GM18951 (cell line): ENCODE measurements around the gene KDM7A.
"Not testable (repeated sequence)": the region's sequence is repeated elsewhere in the genome, so short reads cannot be mapped to it uniquely, and the experiment has no call there.

Experiments used
- POLR2A ChIP-seq: IDR thresholded peaks from 4 replicates; pipeline ENCODE4 v1.6.1; 2011; ENCODE audit warnings: mild to moderate bottlenecking; ENCODE audit not compliant: insufficient read length, insufficient read depth; ENCODE audit errors: extremely low read depth
- in situ Hi-C: fragments of 300-500 bp; cut with MboI; formaldehyde crosslinking; loops from one replicate; pipeline ENCODE4 v1.12.0; 2022; ENCODE audit warnings: low sequenced_read_pairs, mixed read lengths, inconsistent platforms; ENCODE audit not compliant: unreplicated experiment

Gene KDM7A

GRCh38 chr7:140192620-140193019, 15.8 kb upstream of the KDM7A start:
- no peak for TF ChIP-seq POLR2A
- in situ Hi-C loops = no loop called here

GRCh38 chr7:140192176-140192575, 15.4 kb upstream of the KDM7A start:
- in situ Hi-C loops = no loop called here
- no peak for TF ChIP-seq POLR2A

- in situ Hi-C loops = no loop called here
- TF ChIP-seq POLR2A = no peak
Observed at GRCh38 chr7:140190588-140190987, 13.8 kb upstream of the KDM7A start.

- no peak for TF ChIP-seq POLR2A
- in situ Hi-C loops = no loop called here
Observed at GRCh38 chr7:140189917-140190316, 13.1 kb upstream of the KDM7A start.

GRCh38 chr7:140182917-140183316, 6.1 kb upstream of the KDM7A start:
- no peak for TF ChIP-seq POLR2A
- in situ Hi-C loops = no loop called here

GRCh38 chr7:140179339-140179738, 2.6 kb upstream of the KDM7A start:
- no peak for TF ChIP-seq POLR2A
- in situ Hi-C loops = no loop called here

GRCh38 chr7:140176122-140176701, 571 bp downstream of the KDM7A start:
- in situ Hi-C loops = no loop called here

GRCh38 chr7:140175221-140176121, 1.3 kb downstream of the KDM7A start:
- in situ Hi-C loops = no loop called here
- TF ChIP-seq POLR2A = no peak

More at GRCh38 chr7:140176122-140176701, 571 bp downstream of the KDM7A start:
- TF ChIP-seq POLR2A = no peak

GRCh38 chr7:140174217-140174616, 2.6 kb downstream of the KDM7A start:
- no peak for TF ChIP-seq POLR2A
- in situ Hi-C loops = no loop called here

GRCh38 chr7:140170375-140170774, 6.4 kb downstream of the KDM7A start:
- in situ Hi-C loops = no loop called here
- no peak for TF ChIP-seq POLR2A

- in situ Hi-C loops = no loop called here
- TF ChIP-seq POLR2A = no peak
Observed at GRCh38 chr7:140168816-140169215, 8.0 kb downstream of the KDM7A start.

GRCh38 chr7:140165422-140165821, 11.4 kb downstream of the KDM7A start:
- TF ChIP-seq POLR2A = no peak
- in situ Hi-C loops = no loop called here

- in situ Hi-C loops = not testable (repeated sequence)
Observed at GRCh38 chr7:140162081-140162480, 14.7 kb downstream of the KDM7A start.

- in situ Hi-C loops = no loop called here
- TF ChIP-seq POLR2A = no peak
Observed at GRCh38 chr7:140161047-140161446, 15.7 kb downstream of the KDM7A start.

- no peak for TF ChIP-seq POLR2A
- in situ Hi-C loops = no loop called here
Observed at GRCh38 chr7:140160308-140160707, 16.5 kb downstream of the KDM7A start.

GRCh38 chr7:140159497-140159896, 17.3 kb downstream of the KDM7A start:
- TF ChIP-seq POLR2A = no peak
- in situ Hi-C loops = no loop called here
